HL-60 (cell line): ENCODE measurements around the gene HRH1.

Source experiments
- DNase-seq, 2 experiments: peaks; one replicate each; pipeline ENCODE4 v3.0.0-alpha.2; 2010 to 2020; ENCODE audit warnings: low read depth in 1 of 2, low spot score in 1 of 2
- H3K27ac ChIP-seq: fragments of 250-450 bp; sonication (Bioruptor Pico); replicated peaks from 2 replicates; pipeline ENCODE4 v1.5.1; 2020; ENCODE audit warnings: mild to moderate bottlenecking, moderate library complexity
- H3K27me3 ChIP-seq: fragments of 250-450 bp; sonication (Bioruptor Pico); 2 replicates; pipeline ENCODE4 v1.5.1; 2021; ENCODE audit warnings: mild to moderate bottlenecking, moderate library complexity; ENCODE audit not compliant: insufficient read depth, poor library complexity, severe bottlenecking
- H3K4me3 ChIP-seq: replicated peaks from 2 replicates; pipeline ENCODE4 v1.5.1; 2011; ENCODE audit warnings: mild to moderate bottlenecking, control low read depth, low read length; ENCODE audit not compliant: insufficient read depth
- GABPA ChIP-seq: IDR thresholded peaks from 2 replicates; pipeline ENCODE4 v1.6.1; 2012; ENCODE audit warnings: low read depth
- POLR2AphosphoS5 ChIP-seq: IDR thresholded peaks from 2 replicates; pipeline ENCODE4 v1.6.1; 2012; ENCODE audit warnings: low read depth
- SPI1 ChIP-seq: IDR thresholded peaks from 2 replicates; pipeline ENCODE4 v1.6.1; 2012; ENCODE audit warnings: low read depth, mild to moderate bottlenecking, borderline replicate concordance
- TF ChIP-seq, protein P1 (sequence below): IDR thresholded peaks from 2 replicates; pipeline ENCODE4 v1.6.1; 2012; ENCODE audit warnings: low read depth; ENCODE audit not compliant: insufficient replicate concordance
- TF ChIP-seq, protein P2 (sequence below): IDR thresholded peaks from one replicate; pipeline ENCODE4 v1.5.1; 2011; ENCODE audit warnings: low read length, control low read depth, inconsistent platforms; ENCODE audit not compliant: insufficient read depth

HRH1 gene

DNA sequence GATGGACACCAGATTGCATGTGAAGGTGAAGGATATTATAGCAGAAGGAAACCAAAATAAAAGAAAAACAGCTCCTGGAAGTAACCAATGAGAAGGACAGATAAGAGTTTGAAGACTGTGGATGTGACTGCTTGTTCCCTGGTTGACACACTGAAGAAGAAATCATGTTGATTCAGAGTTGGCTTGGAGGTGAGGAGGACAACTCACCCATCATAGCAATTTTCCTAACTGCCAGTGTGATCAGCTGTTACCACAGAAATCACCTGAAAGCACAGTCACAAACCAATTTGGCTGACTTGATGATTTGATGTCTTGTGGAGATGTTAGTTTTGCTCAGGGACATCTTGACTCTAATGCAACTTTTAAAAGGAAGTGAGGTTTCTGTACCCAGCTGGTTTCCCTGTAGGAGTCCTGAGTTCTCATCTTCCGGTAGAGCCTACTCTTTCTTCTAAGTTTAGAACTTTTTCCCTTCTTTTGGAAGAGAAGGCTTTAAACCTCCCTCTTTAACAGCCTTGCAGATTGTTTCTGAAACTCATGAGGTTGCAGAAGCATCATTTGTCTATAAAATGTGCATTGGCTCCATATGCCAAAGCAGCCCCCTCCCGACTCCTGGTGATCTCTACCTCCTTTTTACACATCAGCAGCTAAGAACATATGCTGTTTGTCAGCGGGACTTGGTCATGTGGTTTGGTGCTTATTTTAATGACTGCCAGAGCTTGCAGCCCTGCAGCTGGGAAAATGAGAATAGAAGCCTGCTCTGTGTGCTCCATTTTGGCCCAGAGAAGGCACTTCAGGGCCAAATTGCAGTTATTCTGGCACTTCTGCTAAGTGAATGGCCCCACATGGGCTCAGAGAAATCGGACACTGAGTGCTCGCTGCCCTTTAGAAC, 128.2 kb downstream of the HRH1 start:
- Histone ChIP-seq H3K4me3 (no peak overlapping the region), H3K27me3 (no peaks in the 10 kb centered on the region), H3K27ac (peak overlapping the region; percentile 24; the same call in 1 of the 2 replicates)
- TF ChIP-seq, protein P1, sequence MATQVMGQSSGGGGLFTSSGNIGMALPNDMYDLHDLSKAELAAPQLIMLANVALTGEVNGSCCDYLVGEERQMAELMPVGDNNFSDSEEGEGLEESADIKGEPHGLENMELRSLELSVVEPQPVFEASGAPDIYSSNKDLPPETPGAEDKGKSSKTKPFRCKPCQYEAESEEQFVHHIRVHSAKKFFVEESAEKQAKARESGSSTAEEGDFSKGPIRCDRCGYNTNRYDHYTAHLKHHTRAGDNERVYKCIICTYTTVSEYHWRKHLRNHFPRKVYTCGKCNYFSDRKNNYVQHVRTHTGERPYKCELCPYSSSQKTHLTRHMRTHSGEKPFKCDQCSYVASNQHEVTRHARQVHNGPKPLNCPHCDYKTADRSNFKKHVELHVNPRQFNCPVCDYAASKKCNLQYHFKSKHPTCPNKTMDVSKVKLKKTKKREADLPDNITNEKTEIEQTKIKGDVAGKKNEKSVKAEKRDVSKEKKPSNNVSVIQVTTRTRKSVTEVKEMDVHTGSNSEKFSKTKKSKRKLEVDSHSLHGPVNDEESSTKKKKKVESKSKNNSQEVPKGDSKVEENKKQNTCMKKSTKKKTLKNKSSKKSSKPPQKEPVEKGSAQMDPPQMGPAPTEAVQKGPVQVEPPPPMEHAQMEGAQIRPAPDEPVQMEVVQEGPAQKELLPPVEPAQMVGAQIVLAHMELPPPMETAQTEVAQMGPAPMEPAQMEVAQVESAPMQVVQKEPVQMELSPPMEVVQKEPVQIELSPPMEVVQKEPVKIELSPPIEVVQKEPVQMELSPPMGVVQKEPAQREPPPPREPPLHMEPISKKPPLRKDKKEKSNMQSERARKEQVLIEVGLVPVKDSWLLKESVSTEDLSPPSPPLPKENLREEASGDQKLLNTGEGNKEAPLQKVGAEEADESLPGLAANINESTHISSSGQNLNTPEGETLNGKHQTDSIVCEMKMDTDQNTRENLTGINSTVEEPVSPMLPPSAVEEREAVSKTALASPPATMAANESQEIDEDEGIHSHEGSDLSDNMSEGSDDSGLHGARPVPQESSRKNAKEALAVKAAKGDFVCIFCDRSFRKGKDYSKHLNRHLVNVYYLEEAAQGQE: no peak
- no peak for TF ChIP-seq GABPA
- DNase-seq: no peak

DNA sequence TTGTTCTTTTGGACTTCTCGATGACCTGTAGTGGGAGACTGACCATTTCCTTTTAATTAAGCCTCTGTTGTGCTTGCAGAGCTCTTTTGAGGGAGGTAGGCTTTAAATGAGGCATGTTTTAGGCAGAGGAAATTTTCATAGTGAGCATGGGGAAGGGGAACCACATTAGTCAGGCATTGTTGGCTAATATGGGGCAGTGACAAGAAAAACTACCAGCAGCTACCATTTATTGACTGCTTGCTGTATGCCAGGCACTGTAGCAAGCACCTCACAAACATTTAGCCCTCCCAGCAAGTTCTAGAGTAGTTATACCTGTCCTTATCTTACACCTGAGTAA, 128.8 kb downstream of the HRH1 start:
- DNase-seq: no peak
- Histone ChIP-seq H3K4me3 (no peak overlapping the region), H3K27ac (peak overlapping the region; percentile 24; the same call in 1 of the 2 replicates), H3K27me3 (no peaks in the 10 kb centered on the region)
- TF ChIP-seq SPI1 (no peak), GABPA (no peak), POLR2AphosphoS5 (no peak)
- TF ChIP-seq, protein P2, sequence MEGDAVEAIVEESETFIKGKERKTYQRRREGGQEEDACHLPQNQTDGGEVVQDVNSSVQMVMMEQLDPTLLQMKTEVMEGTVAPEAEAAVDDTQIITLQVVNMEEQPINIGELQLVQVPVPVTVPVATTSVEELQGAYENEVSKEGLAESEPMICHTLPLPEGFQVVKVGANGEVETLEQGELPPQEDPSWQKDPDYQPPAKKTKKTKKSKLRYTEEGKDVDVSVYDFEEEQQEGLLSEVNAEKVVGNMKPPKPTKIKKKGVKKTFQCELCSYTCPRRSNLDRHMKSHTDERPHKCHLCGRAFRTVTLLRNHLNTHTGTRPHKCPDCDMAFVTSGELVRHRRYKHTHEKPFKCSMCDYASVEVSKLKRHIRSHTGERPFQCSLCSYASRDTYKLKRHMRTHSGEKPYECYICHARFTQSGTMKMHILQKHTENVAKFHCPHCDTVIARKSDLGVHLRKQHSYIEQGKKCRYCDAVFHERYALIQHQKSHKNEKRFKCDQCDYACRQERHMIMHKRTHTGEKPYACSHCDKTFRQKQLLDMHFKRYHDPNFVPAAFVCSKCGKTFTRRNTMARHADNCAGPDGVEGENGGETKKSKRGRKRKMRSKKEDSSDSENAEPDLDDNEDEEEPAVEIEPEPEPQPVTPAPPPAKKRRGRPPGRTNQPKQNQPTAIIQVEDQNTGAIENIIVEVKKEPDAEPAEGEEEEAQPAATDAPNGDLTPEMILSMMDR: no peak
- TF ChIP-seq, protein P1: no peak

DNA sequence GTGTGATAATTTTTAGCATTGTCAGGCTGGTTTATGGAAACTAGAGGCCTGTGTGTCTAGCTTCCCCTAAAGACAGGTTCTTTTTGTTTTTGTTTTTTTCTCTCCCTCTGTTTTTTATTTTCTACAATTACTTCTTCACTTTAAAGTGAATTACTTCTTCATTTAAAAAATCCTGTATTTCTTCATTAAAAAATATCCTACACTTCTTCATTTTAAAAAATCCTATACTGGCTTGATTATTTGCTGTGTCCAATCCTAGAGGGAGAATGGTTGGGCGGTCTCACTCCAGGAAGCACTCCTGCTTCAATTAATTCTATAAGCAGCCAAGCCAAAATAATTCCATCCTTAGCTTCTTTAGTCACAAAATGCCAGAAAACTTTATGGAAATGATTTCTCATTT, 129.7 kb downstream of the HRH1 start:
- TF ChIP-seq SPI1 (no peak), POLR2AphosphoS5 (no peak)
- TF ChIP-seq, protein P1: no peak
- no peak for DNase-seq
- Histone ChIP-seq H3K4me3 (no peak overlapping the region), H3K27me3 (no peaks in the 10 kb centered on the region), H3K27ac (no peak overlapping the region)

DNA sequence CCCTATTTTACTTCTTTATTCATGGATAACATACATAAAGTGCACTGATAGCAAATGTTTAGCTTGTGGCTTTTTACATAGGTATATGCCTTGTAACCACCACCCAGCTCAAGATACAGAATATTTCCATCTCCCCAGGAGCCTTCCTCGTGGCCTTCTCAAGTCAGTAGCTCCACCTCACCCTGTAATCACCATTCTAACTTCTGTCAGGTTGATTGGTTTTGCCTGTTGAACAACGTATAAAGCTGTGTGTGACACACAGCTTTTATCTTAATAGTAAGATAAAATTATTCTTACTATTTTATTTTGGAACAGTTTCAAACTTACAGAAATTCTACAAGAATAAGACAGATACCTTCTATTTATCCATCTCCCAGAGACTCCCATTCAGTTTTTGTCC, 131.2 kb downstream of the HRH1 start:
- TF ChIP-seq GABPA (no peak), POLR2AphosphoS5 (no peak), SPI1 (no peak)
- TF ChIP-seq, protein P1: no peak
- TF ChIP-seq, protein P2: no peak
- Histone ChIP-seq H3K27ac (no peak overlapping the region; the same call in 1 of the 2 replicates), H3K4me3 (no peak overlapping the region), H3K27me3 (no peaks in the 10 kb centered on the region)
- DNase-seq: no peak
